ENCODE data around the gene DOCK9. TPM values are rescaled to one million over a fixed set of nuclear protein-coding genes. Genes with fewer than 3 reads are reported as not detected.

Gene DOCK9
- total and polyA plus RNA-seq, 5 donors from 2014 or later, result 4.4 to 75.0 (median 7.3) TPM

DNA sequence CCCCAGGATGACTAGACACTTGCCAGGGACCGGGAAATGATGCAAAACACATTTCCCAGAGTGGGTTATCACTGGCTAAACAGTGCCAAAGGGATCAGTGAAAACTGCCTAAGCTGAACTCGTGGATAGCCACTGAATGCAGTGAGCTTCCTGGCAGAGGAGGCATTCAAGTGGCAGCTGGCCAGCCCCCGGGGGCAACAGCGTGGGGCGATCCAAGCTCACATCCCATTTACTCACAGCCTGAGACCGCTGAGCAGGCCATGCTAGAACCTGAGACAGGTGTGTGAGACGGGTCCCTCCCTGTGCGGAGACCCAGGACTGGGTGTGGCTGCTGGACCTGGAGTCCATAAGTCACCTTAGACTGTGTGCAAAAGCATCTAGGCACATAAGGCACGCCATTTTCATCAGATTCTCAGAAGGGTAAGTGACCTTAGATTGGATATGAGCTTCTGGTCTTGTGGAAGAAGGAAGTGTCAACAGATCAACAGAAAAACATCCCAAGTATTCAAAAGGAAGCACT lies 173.5 kb downstream of the DOCK9 start:
- Histone ChIP-seq H3K4me3 (ENCODE audit: low read depth, low read length) (no peak overlapping the region), H3K9me3 (ENCODE audit: control insufficient read depth in 2 of 2, low read length in 2 of 2) (no peaks in the 10 kb centered on the region), H3K27ac (ENCODE audit: insufficient read depth, low read length, poor library complexity, severe bottlenecking) (no peak overlapping the region), H3K4me1 (ENCODE audit: control insufficient read depth, insufficient read depth, low read length, poor library complexity, severe bottlenecking) (no peaks in the 10 kb centered on the region), H3K27me3 (ENCODE audit: control insufficient read depth, insufficient read depth, low read length) (no peaks in the 10 kb centered on the region), H3K36me3 (ENCODE audit: control insufficient read depth, insufficient read depth, low read length) (peaks cover 54% of the 10 kb centered on the region)
- Mint-ChIP-seq H3K4me3 (no peak overlapping the region), H3K27me3 (no peaks in the 10 kb centered on the region), H3K36me3 (peaks cover 63% of the 10 kb centered on the region), H3K9me3 (no peaks in the 10 kb centered on the region), H3K4me1 (no peaks in the 10 kb centered on the region), H3K27ac (peak overlapping the region in 1 of 3 donors; percentile 14)
- DNase-seq, result no peak
- ATAC-seq (ENCODE audit: low read depth in 2 of 2), result no peak

- no peaks in the 10 kb centered on the region for H3K9me3 ChIP-seq (ENCODE audit: control insufficient read depth in 2 of 2, low read length in 2 of 2)
- Mint-ChIP-seq H3K4me3 (no peak overlapping the region), H3K27me3 (no peaks in the 10 kb centered on the region), H3K36me3 (peaks cover 63% of the 10 kb centered on the region), H3K4me1 (no peaks in the 10 kb centered on the region), H3K9me3 (no peaks in the 10 kb centered on the region), H3K27ac (no peak overlapping the region)
- ATAC-seq (ENCODE audit: low read depth in 2 of 2) (no peak), DNase-seq (no peak)
- H3K4me1 ChIP-seq (ENCODE audit: control insufficient read depth, insufficient read depth, low read length, poor library complexity, severe bottlenecking), result no peaks in the 10 kb centered on the region
- H3K4me3 ChIP-seq (ENCODE audit: low read depth, low read length), result no peak overlapping the region
- peaks cover 53% of the 10 kb centered on the region for H3K36me3 ChIP-seq (ENCODE audit: control insufficient read depth, insufficient read depth, low read length)
- H3K27ac ChIP-seq (ENCODE audit: insufficient read depth, low read length, poor library complexity, severe bottlenecking), result no peak overlapping the region
- H3K27me3 ChIP-seq (ENCODE audit: control insufficient read depth, insufficient read depth, low read length), result no peaks in the 10 kb centered on the region
These were observed 173.9 kb downstream of the DOCK9 start for GRCh38 chr13:98803921-98804320.

- H3K36me3 Mint-ChIP-seq, result peaks cover 68% of the 10 kb centered on the region
These were observed 174.7 kb downstream of the DOCK9 start for GRCh38 chr13:98803111-98803561.

GRCh38 chr13:98802559-98802958 lies 175.3 kb downstream of the DOCK9 start:
- no peaks in the 10 kb centered on the region for H3K27me3 ChIP-seq (ENCODE audit: control insufficient read depth, insufficient read depth, low read length)
- H3K27ac Mint-ChIP-seq, result no peak overlapping the region
- H3K27ac ChIP-seq (ENCODE audit: insufficient read depth, low read length, poor library complexity, severe bottlenecking), result no peak overlapping the region
- no peaks in the 10 kb centered on the region for H3K4me1 Mint-ChIP-seq
- no peaks in the 10 kb centered on the region for H3K9me3 ChIP-seq (ENCODE audit: control insufficient read depth in 2 of 2, low read length in 2 of 2)
- H3K36me3 ChIP-seq (ENCODE audit: control insufficient read depth, insufficient read depth, low read length), result peaks cover 61% of the 10 kb centered on the region
- H3K4me3 ChIP-seq (ENCODE audit: low read depth, low read length), result no peak overlapping the region
- H3K36me3 Mint-ChIP-seq, result peaks cover 68% of the 10 kb centered on the region
- no peak for DNase-seq
- H3K27me3 Mint-ChIP-seq, result no peaks in the 10 kb centered on the region
- H3K4me1 ChIP-seq (ENCODE audit: control insufficient read depth, insufficient read depth, low read length, poor library complexity, severe bottlenecking), result no peaks in the 10 kb centered on the region
- H3K4me3 Mint-ChIP-seq, result no peak overlapping the region
- ATAC-seq (ENCODE audit: low read depth in 2 of 2), result no peak
- no peaks in the 10 kb centered on the region for H3K9me3 Mint-ChIP-seq

More at GRCh38 chr13:98803111-98803561, 174.7 kb downstream of the DOCK9 start:
- Mint-ChIP-seq H3K4me1 (no peaks in the 10 kb centered on the region), H3K9me3 (no peaks in the 10 kb centered on the region), H3K27me3 (no peaks in the 10 kb centered on the region), H3K4me3 (no peak overlapping the region), H3K27ac (no peak overlapping the region)
- H3K9me3 ChIP-seq (ENCODE audit: control insufficient read depth in 2 of 2, low read length in 2 of 2), result no peaks in the 10 kb centered on the region
- H3K27ac ChIP-seq (ENCODE audit: insufficient read depth, low read length, poor library complexity, severe bottlenecking), result no peak overlapping the region
- H3K27me3 ChIP-seq (ENCODE audit: control insufficient read depth, insufficient read depth, low read length), result no peaks in the 10 kb centered on the region
- DNase-seq (no peak), ATAC-seq (ENCODE audit: low read depth in 2 of 2) (no peak)
- no peaks in the 10 kb centered on the region for H3K4me1 ChIP-seq (ENCODE audit: control insufficient read depth, insufficient read depth, low read length, poor library complexity, severe bottlenecking)
- no peak overlapping the region for H3K4me3 ChIP-seq (ENCODE audit: low read depth, low read length)
- H3K36me3 ChIP-seq (ENCODE audit: control insufficient read depth, insufficient read depth, low read length), result peaks cover 59% of the 10 kb centered on the region

DNA sequence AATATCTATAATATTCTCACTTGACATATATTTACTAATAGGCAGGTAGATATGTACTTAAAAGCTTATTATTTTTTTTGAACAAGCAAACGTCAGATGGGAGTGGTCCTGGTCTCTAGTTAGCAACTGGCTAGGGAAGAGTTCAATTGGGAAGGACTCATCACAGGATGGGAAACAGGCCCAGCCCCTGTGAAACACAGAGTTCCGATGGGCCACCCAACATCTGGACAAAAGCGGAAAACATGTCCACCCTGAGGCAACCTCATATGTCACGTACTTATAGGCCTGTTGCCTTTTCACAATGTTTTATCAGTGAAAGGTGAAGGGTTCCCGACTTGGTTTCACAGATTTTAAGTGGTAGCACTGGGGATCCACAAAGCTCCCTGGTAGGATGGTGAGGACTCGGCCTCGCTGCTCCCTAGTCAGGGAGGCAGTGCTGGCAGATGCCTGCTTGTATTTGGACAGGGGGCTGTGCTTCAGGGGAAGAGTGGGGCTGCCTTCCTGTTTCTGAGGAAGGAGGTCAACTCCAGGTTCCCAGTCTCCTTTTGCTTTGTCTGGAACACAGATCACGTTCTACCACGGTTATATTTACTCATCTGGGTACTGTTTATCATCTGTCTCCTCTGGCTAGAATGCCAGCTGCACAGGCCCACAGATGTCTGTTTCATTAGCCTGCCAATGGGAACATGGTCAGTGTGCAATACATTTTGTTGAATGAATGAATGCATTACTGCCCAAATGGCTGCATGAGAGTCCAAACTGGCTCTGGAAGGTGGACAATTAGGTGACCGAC lies 176.0 kb downstream of the DOCK9 start:
- Histone ChIP-seq H3K27ac (ENCODE audit: insufficient read depth, low read length, poor library complexity, severe bottlenecking) (no peak overlapping the region), H3K9me3 (ENCODE audit: control insufficient read depth in 2 of 2, low read length in 2 of 2) (no peaks in the 10 kb centered on the region), H3K4me3 (ENCODE audit: low read depth, low read length) (no peak overlapping the region), H3K4me1 (ENCODE audit: control insufficient read depth, insufficient read depth, low read length, poor library complexity, severe bottlenecking) (no peaks in the 10 kb centered on the region), H3K36me3 (ENCODE audit: control insufficient read depth, insufficient read depth, low read length) (peaks cover 62% of the 10 kb centered on the region), H3K27me3 (ENCODE audit: control insufficient read depth, insufficient read depth, low read length) (no peaks in the 10 kb centered on the region)
- no peaks in the 10 kb centered on the region for H3K4me1 Mint-ChIP-seq
- no peak for DNase-seq
- H3K27me3 Mint-ChIP-seq, result no peaks in the 10 kb centered on the region
- peaks cover 69% of the 10 kb centered on the region for H3K36me3 Mint-ChIP-seq
- no peak overlapping the region for H3K27ac Mint-ChIP-seq
- H3K9me3 Mint-ChIP-seq, result no peaks in the 10 kb centered on the region
- H3K4me3 Mint-ChIP-seq, result peak overlapping the region in 1 of 4 donors; percentile 15
- no peak for ATAC-seq (ENCODE audit: low read depth in 2 of 2)

- H3K27me3 ChIP-seq (ENCODE audit: control insufficient read depth, insufficient read depth, low read length), result no peaks in the 10 kb centered on the region
These were observed 177.8 kb downstream of the DOCK9 start for GRCh38 chr13:98800078-98800477.

GRCh38 chr13:98798849-98799645 lies 178.8 kb downstream of the DOCK9 start:
- no peak for DNase-seq
- Mint-ChIP-seq H3K27me3 (no peaks in the 10 kb centered on the region), H3K27ac (peak overlapping the region in 1 of 3 donors; percentile 48), H3K4me3 (no peak overlapping the region), H3K4me1 (no peaks in the 10 kb centered on the region), H3K36me3 (peaks cover 74% of the 10 kb centered on the region), H3K9me3 (no peaks in the 10 kb centered on the region)
- peaks cover 67% of the 10 kb centered on the region for H3K36me3 ChIP-seq (ENCODE audit: control insufficient read depth, insufficient read depth, low read length)
- no peaks in the 10 kb centered on the region for H3K9me3 ChIP-seq (ENCODE audit: control insufficient read depth in 2 of 2, low read length in 2 of 2)
- no peak overlapping the region for H3K4me3 ChIP-seq (ENCODE audit: low read depth, low read length)
- no peaks in the 10 kb centered on the region for H3K27me3 ChIP-seq (ENCODE audit: control insufficient read depth, insufficient read depth, low read length)
- ATAC-seq (ENCODE audit: low read depth in 2 of 2), result no peak
- no peak overlapping the region for H3K27ac ChIP-seq (ENCODE audit: insufficient read depth, low read length, poor library complexity, severe bottlenecking)
- H3K4me1 ChIP-seq (ENCODE audit: control insufficient read depth, insufficient read depth, low read length, poor library complexity, severe bottlenecking), result no peaks in the 10 kb centered on the region

More at GRCh38 chr13:98800078-98800477, 177.8 kb downstream of the DOCK9 start:
- H3K9me3 ChIP-seq (ENCODE audit: control insufficient read depth in 2 of 2, low read length in 2 of 2), result no peaks in the 10 kb centered on the region
- Mint-ChIP-seq H3K36me3 (peaks cover 74% of the 10 kb centered on the region), H3K4me3 (no peak overlapping the region), H3K9me3 (no peaks in the 10 kb centered on the region), H3K27ac (no peak overlapping the region), H3K4me1 (no peaks in the 10 kb centered on the region), H3K27me3 (no peaks in the 10 kb centered on the region)
- no peak overlapping the region for H3K27ac ChIP-seq (ENCODE audit: insufficient read depth, low read length, poor library complexity, severe bottlenecking)
- no peak for ATAC-seq (ENCODE audit: low read depth in 2 of 2)
- H3K4me3 ChIP-seq (ENCODE audit: low read depth, low read length), result no peak overlapping the region
- DNase-seq, result no peak
- H3K4me1 ChIP-seq (ENCODE audit: control insufficient read depth, insufficient read depth, low read length, poor library complexity, severe bottlenecking), result no peaks in the 10 kb centered on the region
- peaks cover 66% of the 10 kb centered on the region for H3K36me3 ChIP-seq (ENCODE audit: control insufficient read depth, insufficient read depth, low read length)
